ENCODE results near the gene PANK1.

GRCh38 chr10:89590326-89590725, 54.7 kb downstream of the PANK1 start:
- TF ChIP-seq CTCF (IDR thresholded peaks at IDR 0.05; ENCODE audit: low read depth, low read length) (no peak), EZH2phosphoT487 (IDR thresholded peaks at IDR 0.05; ENCODE audit: low read depth) (no peak)
